HepG2 (cell line): ENCODE results near the gene SNX6. TPM values are rescaled to one million over a fixed set of nuclear protein-coding genes. Genes with fewer than 3 reads are reported as not detected.

Source experiments
- FOXM1 ChIP-seq: sonication (generic); formaldehyde crosslinking; IDR thresholded peaks from 2 replicates; pipeline ENCODE4 v1.5.0; 2020; ENCODE audit warnings: missing genetic modification reagents
- GPN1 ChIP-seq: sonication (generic); formaldehyde crosslinking; IDR thresholded peaks from 2 replicates; pipeline ENCODE4 v1.5.1; 2020; ENCODE audit warnings: missing genetic modification reagents, borderline replicate concordance
- MXD4 ChIP-seq: IDR thresholded peaks from 2 replicates; pipeline ENCODE4 v1.6.1; 2016; ENCODE audit warnings: mild to moderate bottlenecking, missing biosample characterization, missing genetic modification reagents
- PHF21A ChIP-seq: sonication (generic); formaldehyde crosslinking; IDR thresholded peaks from 2 replicates; pipeline ENCODE4 v1.5.0; 2020; ENCODE audit warnings: mild to moderate bottlenecking, missing genetic modification reagents
- REPIN1 ChIP-seq: sonication (generic); formaldehyde crosslinking; IDR thresholded peaks from 2 replicates; pipeline ENCODE4 v1.8.0; 2022; ENCODE audit warnings: missing genetic modification reagents, low read depth, mild to moderate bottlenecking, borderline replicate concordance
- RFX3 ChIP-seq: IDR thresholded peaks from 2 replicates; pipeline ENCODE4 v1.6.1; 2016; ENCODE audit warnings: missing biosample characterization, missing genetic modification reagents
- SALL1 ChIP-seq: sonication (generic); formaldehyde crosslinking; IDR thresholded peaks from 2 replicates; pipeline ENCODE4 v1.8.0; 2022; ENCODE audit warnings: mild to moderate bottlenecking, missing genetic modification reagents
- ZBTB7B ChIP-seq: sonication (generic); formaldehyde crosslinking; IDR thresholded peaks from 2 replicates; pipeline ENCODE4 v1.4.0; 2020; ENCODE audit warnings: missing genetic modification reagents
- ZC3H4 ChIP-seq: sonication (generic); formaldehyde crosslinking; IDR thresholded peaks from 2 replicates; pipeline ENCODE4 v1.4.0; 2020; ENCODE audit warnings: missing genetic modification reagents, borderline replicate concordance
- ZFAT ChIP-seq: sonication (generic); formaldehyde crosslinking; conservative IDR thresholded peaks from 2 replicates; pipeline ENCODE4 v1.8.1; 2023; ENCODE audit warnings: missing genetic modification reagents, inconsistent platforms
- ZNF10 ChIP-seq: sonication (generic); formaldehyde crosslinking; IDR thresholded peaks from 2 replicates; pipeline ENCODE4 v1.4.0; 2020; ENCODE audit warnings: mild to moderate bottlenecking, low read depth, missing genetic modification reagents, borderline replicate concordance
- ZNF350 ChIP-seq: sonication (generic); formaldehyde crosslinking; IDR thresholded peaks from 2 replicates; pipeline ENCODE4 v1.4.0; 2020; ENCODE audit warnings: mild to moderate bottlenecking, low read depth, missing genetic modification reagents, borderline replicate concordance
- ZNF557 ChIP-seq: sonication (generic); formaldehyde crosslinking; IDR thresholded peaks from 2 replicates; pipeline ENCODE4 v1.4.0; 2020; ENCODE audit warnings: missing genetic modification reagents
- ZNF589 ChIP-seq: sonication (generic); formaldehyde crosslinking; conservative IDR thresholded peaks from 2 replicates; pipeline ENCODE4 v1.8.0; 2022; ENCODE audit warnings: mild to moderate bottlenecking, moderate library complexity, missing genetic modification reagents
- ZNF724P ChIP-seq: sonication (generic); formaldehyde crosslinking; IDR thresholded peaks from 2 replicates; pipeline ENCODE4 v1.8.0; 2022; ENCODE audit warnings: missing genetic modification reagents, borderline replicate concordance
- polyA plus RNA-seq, 8 experiments: library from polyadenylated mRNA; depleted of rRNA in 3 of 8; stranded (reverse) in 7 of 8; unstranded in 1 of 8; fragments of >200 nt; fragmentation: Illumina TruSeq in 4 of 8; extraction: Trizol in 4 of 8; gene quantifications; 2 replicates each; pipeline versions ENCODE4 v1.2.1 to v1.2.3, GENCODE V29; 2011 to 2016; ENCODE audit warnings: low read depth in 4 of 8, missing spikeins in 1 of 8, mixed read lengths in 1 of 8; ENCODE audit not compliant: insufficient read depth in 1 of 8
- total RNA-seq, 5 experiments: library from RNA; depleted of rRNA; stranded (reverse); fragments of >200 nt; fragmentation: Illumina TruSeq; extraction: Trizol; gene quantifications; 2 replicates each; pipeline ENCODE4 v1.2.3, GENCODE V29; 2016; ENCODE audit warnings: low read depth in 1 of 5
- TF ChIP-seq, protein P1 (sequence below): sonication (generic); formaldehyde crosslinking; IDR thresholded peaks from 2 replicates; pipeline ENCODE4 v1.4.0; 2020; ENCODE audit warnings: missing genetic modification reagents, borderline replicate concordance
- TF ChIP-seq, protein P2 (sequence below): IDR thresholded peaks from 2 replicates; pipeline ENCODE4 v1.6.1; 2016
- TF ChIP-seq, protein P3 (sequence below): sonication (generic); formaldehyde crosslinking; IDR thresholded peaks from 2 replicates; pipeline ENCODE4 v1.5.1; 2020; ENCODE audit warnings: missing genetic modification reagents, mild to moderate bottlenecking, borderline replicate concordance

SNX6 gene
- total and polyA plus RNA-seq, 2 of the 13 experiments (the other 11 are each of a cell fraction or from before 2014, with no cell fraction given) = 92.3 to 169 TPM

DNA sequence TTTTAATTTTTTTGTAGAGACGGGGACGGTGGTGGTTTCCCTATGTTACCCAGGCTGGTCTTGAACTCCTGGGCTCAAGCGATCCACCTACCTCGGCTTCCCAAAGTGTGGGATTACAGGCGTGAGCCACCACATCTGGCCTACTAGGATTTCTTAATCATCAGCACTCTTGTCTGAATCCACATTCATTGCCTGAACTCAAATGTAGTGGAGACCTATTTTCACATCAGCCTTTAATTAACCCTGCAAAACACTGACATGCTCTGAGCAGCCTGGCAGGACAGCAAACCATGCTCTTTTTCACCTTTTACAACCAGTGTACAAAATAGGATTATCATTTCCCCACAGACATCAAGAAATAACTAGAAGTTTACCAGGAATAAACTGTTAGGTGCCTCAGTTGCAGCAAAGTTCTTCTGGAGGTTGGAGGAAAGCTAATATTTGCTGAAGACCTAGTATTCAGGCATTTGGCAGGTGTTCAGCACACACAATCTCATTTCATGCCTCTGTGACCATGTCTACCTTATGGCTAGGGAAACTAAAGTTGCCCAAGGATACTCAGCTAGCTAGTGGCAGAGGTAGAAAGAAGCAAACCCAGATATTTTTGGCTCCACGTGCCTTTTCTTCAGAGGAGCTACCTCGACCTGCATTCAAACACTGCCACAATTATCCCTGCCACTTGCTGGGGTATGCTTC is 46.7 kb upstream of the SNX6 start (continued):
- TF ChIP-seq ZNF10 = no peak
- no peak for TF ChIP-seq RFX3 (CRISPR knock-in tag)
- no peak for TF ChIP-seq ZNF724P (CRISPR knock-in tag)
- TF ChIP-seq MXD4 (CRISPR knock-in tag) = no peak
- no peak for TF ChIP-seq ZNF350 (CRISPR knock-in tag)
- no peak for TF ChIP-seq ZC3H4 (CRISPR knock-in tag)
- TF ChIP-seq ZFAT (CRISPR knock-in tag) = no peak
- TF ChIP-seq, protein P1, sequence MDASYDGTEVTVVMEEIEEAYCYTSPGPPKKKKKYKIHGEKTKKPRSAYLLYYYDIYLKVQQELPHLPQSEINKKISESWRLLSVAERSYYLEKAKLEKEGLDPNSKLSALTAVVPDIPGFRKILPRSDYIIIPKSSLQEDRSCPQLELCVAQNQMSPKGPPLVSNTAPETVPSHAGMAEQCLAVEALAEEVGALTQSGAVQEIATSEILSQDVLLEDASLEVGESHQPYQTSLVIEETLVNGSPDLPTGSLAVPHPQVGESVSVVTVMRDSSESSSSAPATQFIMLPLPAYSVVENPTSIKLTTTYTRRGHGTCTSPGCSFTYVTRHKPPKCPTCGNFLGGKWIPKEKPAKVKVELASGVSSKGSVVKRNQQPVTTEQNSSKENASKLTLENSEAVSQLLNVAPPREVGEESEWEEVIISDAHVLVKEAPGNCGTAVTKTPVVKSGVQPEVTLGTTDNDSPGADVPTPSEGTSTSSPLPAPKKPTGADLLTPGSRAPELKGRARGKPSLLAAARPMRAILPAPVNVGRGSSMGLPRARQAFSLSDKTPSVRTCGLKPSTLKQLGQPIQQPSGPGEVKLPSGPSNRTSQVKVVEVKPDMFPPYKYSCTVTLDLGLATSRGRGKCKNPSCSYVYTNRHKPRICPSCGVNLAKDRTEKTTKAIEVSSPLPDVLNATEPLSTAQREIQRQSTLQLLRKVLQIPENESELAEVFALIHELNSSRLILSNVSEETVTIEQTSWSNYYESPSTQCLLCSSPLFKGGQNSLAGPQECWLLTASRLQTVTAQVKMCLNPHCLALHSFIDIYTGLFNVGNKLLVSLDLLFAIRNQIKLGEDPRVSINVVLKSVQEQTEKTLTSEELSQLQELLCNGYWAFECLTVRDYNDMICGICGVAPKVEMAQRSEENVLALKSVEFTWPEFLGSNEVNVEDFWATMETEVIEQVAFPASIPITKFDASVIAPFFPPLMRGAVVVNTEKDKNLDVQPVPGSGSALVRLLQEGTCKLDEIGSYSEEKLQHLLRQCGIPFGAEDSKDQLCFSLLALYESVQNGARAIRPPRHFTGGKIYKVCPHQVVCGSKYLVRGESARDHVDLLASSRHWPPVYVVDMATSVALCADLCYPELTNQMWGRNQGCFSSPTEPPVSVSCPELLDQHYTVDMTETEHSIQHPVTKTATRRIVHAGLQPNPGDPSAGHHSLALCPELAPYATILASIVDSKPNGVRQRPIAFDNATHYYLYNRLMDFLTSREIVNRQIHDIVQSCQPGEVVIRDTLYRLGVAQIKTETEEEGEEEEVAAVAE (CRISPR knock-in tag) = no peak
- TF ChIP-seq ZBTB7B (CRISPR knock-in tag) = no peak
- no peak for TF ChIP-seq REPIN1
- TF ChIP-seq GPN1 (CRISPR knock-in tag) = no peak
- TF ChIP-seq, protein P2, sequence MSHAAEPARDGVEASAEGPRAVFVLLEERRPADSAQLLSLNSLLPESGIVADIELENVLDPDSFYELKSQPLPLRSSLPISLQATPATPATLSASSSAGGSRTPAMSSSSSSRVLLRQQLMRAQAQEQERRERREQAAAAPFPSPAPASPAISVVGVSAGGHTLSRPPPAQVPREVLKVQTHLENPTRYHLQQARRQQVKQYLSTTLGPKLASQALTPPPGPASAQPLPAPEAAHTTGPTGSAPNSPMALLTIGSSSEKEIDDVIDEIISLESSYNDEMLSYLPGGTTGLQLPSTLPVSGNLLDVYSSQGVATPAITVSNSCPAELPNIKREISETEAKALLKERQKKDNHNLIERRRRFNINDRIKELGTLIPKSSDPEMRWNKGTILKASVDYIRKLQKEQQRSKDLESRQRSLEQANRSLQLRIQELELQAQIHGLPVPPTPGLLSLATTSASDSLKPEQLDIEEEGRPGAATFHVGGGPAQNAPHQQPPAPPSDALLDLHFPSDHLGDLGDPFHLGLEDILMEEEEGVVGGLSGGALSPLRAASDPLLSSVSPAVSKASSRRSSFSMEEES = no peak
- no peak for TF ChIP-seq FOXM1 (CRISPR knock-in tag)
- no peak for TF ChIP-seq ZNF589 (CRISPR knock-in tag)
- TF ChIP-seq SALL1 (CRISPR knock-in tag) = 0 out of 2 replicates have a peak, but pooled peaks have one; percentile 4
- TF ChIP-seq, protein P3, sequence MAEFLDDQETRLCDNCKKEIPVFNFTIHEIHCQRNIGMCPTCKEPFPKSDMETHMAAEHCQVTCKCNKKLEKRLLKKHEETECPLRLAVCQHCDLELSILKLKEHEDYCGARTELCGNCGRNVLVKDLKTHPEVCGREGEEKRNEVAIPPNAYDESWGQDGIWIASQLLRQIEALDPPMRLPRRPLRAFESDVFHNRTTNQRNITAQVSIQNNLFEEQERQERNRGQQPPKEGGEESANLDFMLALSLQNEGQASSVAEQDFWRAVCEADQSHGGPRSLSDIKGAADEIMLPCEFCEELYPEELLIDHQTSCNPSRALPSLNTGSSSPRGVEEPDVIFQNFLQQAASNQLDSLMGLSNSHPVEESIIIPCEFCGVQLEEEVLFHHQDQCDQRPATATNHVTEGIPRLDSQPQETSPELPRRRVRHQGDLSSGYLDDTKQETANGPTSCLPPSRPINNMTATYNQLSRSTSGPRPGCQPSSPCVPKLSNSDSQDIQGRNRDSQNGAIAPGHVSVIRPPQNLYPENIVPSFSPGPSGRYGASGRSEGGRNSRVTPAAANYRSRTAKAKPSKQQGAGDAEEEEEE = no peak
- no peak for TF ChIP-seq ZNF557
- TF ChIP-seq PHF21A (CRISPR knock-in tag) = 0 out of 2 replicates have a peak, but pooled peaks have one; percentile 24
